Panc1 (cell line): Measurements from ENCODE around the gene RSPO4.

Experiments
- CTCF ChIP-seq: fragments of 450-650 bp; IDR thresholded peaks from 2 replicates; pipeline ENCODE4 v1.5.1; 2017; ENCODE audit warnings: mild to moderate bottlenecking
- POLR2AphosphoS5 ChIP-seq: IDR thresholded peaks from 2 replicates; pipeline ENCODE4 v1.6.1; 2012; ENCODE audit warnings: mild to moderate bottlenecking, low read depth, low read length, moderate library complexity
- SIN3A ChIP-seq: IDR thresholded peaks from 2 replicates; pipeline ENCODE4 v1.6.1; 2012; ENCODE audit warnings: low read depth, mild to moderate bottlenecking, low read length, moderate library complexity, borderline replicate concordance; ENCODE audit not compliant: insufficient read depth
- TCF7L2 ChIP-seq: IDR thresholded peaks from 2 replicates; pipeline ENCODE4 v1.6.1; 2011; ENCODE audit warnings: mild to moderate bottlenecking, low read depth, low read length, inconsistent platforms
- TF ChIP-seq, protein P1 (sequence below), 2 experiments: IDR thresholded peaks; 2 replicates each; pipeline ENCODE4 v1.6.1; 2011 to 2012; ENCODE audit warnings: low read depth in 2 of 2, control low read depth in 1 of 2, low read length in 1 of 2, mild to moderate bottlenecking in 1 of 2, moderate library complexity in 1 of 2; ENCODE audit not compliant: insufficient read depth in 1 of 2

DNA sequence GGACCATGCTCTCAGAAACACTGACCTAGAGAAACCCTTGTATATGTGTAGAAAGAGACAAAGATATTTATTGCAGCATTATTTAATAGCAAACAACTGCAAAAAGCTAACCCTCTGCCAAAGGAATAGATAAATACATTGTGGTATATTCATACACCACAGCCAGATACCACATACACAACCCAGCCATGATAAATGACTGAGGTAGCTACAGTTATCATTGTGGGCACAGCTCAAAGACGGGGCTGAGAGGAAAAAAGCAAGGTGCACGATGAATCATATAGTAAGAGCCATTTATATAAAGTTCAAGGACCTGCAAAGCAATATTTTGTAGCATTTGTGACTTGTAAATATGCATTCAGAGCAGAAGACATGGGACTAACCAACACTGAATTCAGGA is 30.8 kb downstream of the RSPO4 start:
- no peak for TF ChIP-seq CTCF
- no peak for TF ChIP-seq POLR2AphosphoS5
- TF ChIP-seq TCF7L2 = no peak
- TF ChIP-seq SIN3A = no peak
- TF ChIP-seq, protein P1, sequence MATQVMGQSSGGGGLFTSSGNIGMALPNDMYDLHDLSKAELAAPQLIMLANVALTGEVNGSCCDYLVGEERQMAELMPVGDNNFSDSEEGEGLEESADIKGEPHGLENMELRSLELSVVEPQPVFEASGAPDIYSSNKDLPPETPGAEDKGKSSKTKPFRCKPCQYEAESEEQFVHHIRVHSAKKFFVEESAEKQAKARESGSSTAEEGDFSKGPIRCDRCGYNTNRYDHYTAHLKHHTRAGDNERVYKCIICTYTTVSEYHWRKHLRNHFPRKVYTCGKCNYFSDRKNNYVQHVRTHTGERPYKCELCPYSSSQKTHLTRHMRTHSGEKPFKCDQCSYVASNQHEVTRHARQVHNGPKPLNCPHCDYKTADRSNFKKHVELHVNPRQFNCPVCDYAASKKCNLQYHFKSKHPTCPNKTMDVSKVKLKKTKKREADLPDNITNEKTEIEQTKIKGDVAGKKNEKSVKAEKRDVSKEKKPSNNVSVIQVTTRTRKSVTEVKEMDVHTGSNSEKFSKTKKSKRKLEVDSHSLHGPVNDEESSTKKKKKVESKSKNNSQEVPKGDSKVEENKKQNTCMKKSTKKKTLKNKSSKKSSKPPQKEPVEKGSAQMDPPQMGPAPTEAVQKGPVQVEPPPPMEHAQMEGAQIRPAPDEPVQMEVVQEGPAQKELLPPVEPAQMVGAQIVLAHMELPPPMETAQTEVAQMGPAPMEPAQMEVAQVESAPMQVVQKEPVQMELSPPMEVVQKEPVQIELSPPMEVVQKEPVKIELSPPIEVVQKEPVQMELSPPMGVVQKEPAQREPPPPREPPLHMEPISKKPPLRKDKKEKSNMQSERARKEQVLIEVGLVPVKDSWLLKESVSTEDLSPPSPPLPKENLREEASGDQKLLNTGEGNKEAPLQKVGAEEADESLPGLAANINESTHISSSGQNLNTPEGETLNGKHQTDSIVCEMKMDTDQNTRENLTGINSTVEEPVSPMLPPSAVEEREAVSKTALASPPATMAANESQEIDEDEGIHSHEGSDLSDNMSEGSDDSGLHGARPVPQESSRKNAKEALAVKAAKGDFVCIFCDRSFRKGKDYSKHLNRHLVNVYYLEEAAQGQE (IDR thresholded peaks at IDR 0.05; ENCODE audit: insufficient read depth in 1 of 2, low read depth in 2 of 2, low read length in 1 of 2) = no peak
